ENCODE results near the gene HS3ST6. TPM values are rescaled to one million over a fixed set of nuclear protein-coding genes. Genes with fewer than 3 reads are reported as not detected.
A peak's percentile ranks its signal among the peaks of the same experiment; 100 is the strongest.
"Not testable (repeated sequence)": the region's sequence is repeated elsewhere in the genome, so short reads cannot be mapped to it uniquely, and the experiment has no call there.

HS3ST6 gene
- total RNA-seq, 4 donors from 2014 or later, result 1.00 to 4.4 (median 1.1) TPM; not detected in 1

DNA sequence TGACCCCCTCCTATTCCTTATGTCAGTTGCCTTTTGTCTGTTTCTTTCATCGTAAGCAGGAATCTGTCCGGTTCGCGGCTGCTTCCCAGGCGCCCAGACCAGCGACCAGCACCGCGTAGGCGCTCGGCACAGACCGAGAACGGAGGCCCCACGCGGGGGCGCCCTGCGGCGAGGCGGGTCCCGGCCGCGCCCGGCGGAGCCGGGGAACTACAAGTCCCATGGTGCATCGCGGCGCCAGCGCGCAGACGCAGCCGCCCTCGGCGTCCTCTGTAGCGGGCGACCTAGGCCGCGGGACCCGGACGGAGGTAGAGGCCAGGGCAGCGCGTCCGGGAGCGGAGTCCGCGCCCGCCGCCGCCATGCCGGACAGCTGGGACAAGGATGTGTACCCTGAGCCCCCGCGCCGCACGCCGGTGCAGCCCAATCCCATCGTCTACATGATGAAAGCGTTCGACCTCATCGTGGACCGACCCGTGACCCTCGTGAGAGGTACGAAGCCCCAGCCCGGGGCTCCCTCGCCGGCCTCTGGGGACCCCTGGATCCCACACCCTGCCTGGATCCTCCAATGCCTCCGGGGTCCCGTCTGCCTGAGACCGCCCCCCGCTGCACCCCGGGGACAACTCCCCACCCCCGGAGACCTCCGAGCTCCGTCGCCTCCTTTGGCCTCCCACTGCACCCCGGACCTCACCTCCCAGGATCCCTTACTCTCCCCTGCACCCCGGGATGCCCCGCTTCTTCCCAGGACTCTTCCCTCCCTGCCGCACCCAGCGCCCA, 41.2 kb upstream of the HS3ST6 start, which contains the start of gene NDUFB10:
Gene NDUFB10 (plus strand): TSS at position 270 of the 771 bp plus-strand sequence. CDS start 87 bp downstream, at position 357.
- intact Hi-C loops (cut with DNase I; ENCODE audit: low total_unique reads), result no loop called here
- peak; percentile 94 to 96 (median 95) for TF ChIP-seq POLR2AphosphoS5 (IDR thresholded peaks at IDR 0.05)
- TF ChIP-seq POLR2A (IDR thresholded peaks at IDR 0.05), result peak; percentile 92
- TF ChIP-seq, protein P1, sequence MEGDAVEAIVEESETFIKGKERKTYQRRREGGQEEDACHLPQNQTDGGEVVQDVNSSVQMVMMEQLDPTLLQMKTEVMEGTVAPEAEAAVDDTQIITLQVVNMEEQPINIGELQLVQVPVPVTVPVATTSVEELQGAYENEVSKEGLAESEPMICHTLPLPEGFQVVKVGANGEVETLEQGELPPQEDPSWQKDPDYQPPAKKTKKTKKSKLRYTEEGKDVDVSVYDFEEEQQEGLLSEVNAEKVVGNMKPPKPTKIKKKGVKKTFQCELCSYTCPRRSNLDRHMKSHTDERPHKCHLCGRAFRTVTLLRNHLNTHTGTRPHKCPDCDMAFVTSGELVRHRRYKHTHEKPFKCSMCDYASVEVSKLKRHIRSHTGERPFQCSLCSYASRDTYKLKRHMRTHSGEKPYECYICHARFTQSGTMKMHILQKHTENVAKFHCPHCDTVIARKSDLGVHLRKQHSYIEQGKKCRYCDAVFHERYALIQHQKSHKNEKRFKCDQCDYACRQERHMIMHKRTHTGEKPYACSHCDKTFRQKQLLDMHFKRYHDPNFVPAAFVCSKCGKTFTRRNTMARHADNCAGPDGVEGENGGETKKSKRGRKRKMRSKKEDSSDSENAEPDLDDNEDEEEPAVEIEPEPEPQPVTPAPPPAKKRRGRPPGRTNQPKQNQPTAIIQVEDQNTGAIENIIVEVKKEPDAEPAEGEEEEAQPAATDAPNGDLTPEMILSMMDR (IDR thresholded peaks at IDR 0.05), result peak; percentile 47 to 75 (median 53)
- no peak for TF ChIP-seq EP300 (IDR thresholded peaks at IDR 0.05; ENCODE audit: low read depth)

DNA sequence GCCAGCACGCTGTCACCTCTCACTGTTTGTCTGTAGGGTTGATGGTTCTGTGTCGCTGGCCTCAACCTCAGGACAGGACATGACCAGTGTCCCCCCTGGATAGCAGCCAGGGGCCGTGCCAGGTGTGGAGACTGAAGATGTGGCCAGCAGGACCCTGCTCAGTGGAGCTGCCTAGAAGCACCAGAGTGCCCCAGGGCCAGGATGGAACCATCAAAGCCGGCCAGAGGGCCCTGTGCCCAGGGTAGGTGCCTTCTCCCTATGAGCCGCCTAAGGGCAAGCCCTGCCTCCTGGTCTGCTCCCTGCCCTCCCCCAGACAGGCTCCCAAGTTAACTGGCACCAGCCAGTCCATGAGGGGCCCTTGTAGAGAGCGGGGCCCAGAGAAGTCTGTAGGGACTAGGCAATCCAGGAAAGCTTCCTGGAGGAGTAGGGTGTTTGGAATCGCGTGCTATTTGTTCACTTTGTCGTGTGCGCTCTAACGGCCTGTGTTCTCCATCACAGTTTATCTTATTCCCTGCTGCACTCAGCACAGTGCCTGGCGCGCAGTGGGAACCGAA, 40.6 kb upstream of the HS3ST6 start:
- intact Hi-C loops (cut with DNase I; ENCODE audit: low total_unique reads), result no loop called here
- in situ Hi-C loops (cut with MboI; ENCODE audit: low pct_ligation_motif_present in 1 of 4, low pct_unique_long_range_greater_than_20kb in 1 of 4, low sequenced_read_pairs in 3 of 4), result no loop called here
- peak overlapping the region; percentile 89 to 97 (median 91) for H3K27ac ChIP-seq
- peaks cover 8 to 33% (median 29%) of the 10 kb centered on the region in 4 donors for H3K4me1 ChIP-seq
- 0 to 32% methylated on average over 5 to 14 of the region's 14 CpGs for WGBS, 2 donors (ENCODE audit: low coverage in 1 of 2)
- H3K9me3 ChIP-seq, result no peaks in the 10 kb centered on the region
- no peaks in the 10 kb centered on the region for H3K27me3 ChIP-seq
- H3K4me3 ChIP-seq, result peak overlapping the region in 2 of 4 donors; percentile 87 to 99
- no peak for DNase-seq
- TF ChIP-seq POLR2A (IDR thresholded peaks at IDR 0.05) (no peak), POLR2AphosphoS5 (IDR thresholded peaks at IDR 0.05) (no peak), EP300 (IDR thresholded peaks at IDR 0.05; ENCODE audit: low read depth) (no peak)
- TF ChIP-seq, protein P1 (IDR thresholded peaks at IDR 0.05), result no peak
- peaks cover 0 to 16% (median 6%) of the 10 kb centered on the region in 4 donors for H3K36me3 ChIP-seq

More for the DNA sequence above, 41.2 kb upstream of the HS3ST6 start, which contains the start of gene NDUFB10:
- H3K4me3 ChIP-seq, result peak within 1 kb of the TSS; percentile 69 to 99 (median 86)
- in situ Hi-C loops (cut with MboI; ENCODE audit: low pct_ligation_motif_present in 1 of 4, low pct_unique_long_range_greater_than_20kb in 1 of 4, low sequenced_read_pairs in 3 of 4), result no loop called here
- H3K36me3 ChIP-seq, result peaks cover 0 to 16% (median 6%) of the 10 kb centered on the region in 4 donors
- 1% methylated on average over 34 of the region's 79 CpGs; no CpG with 5 or more reads in 1 of the 2 donors for WGBS, 2 donors (ENCODE audit: low coverage in 1 of 2)
- DNase-seq, result peak; percentile 95
- no peaks in the 10 kb centered on the region for H3K27me3 ChIP-seq
- H3K4me1 ChIP-seq, result peaks cover 8 to 39% (median 33%) of the 10 kb centered on the region in 4 donors
- H3K9me3 ChIP-seq, result no peaks in the 10 kb centered on the region
- peak within 1 kb of the TSS; percentile 89 to 97 (median 91) for H3K27ac ChIP-seq

DNA sequence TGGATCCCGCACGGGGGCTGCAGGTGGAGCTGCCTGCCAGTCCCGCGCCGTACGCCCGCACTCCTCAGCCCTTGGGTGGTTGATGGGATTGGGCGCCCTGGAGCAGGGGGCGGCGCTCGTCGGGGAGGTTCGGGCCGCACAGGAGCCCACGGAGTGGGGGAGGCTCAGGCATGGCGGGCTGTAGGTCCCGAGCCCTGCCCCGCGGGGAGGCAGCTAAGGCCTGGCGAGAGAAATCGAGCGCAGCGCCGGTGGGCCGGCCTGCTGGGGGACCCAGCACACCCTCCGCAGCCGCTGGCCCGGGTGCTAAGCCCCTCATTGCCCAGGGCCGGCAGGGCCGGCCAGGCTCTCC, 39.9 kb upstream of the HS3ST6 start:
- intact Hi-C loops (cut with DNase I; ENCODE audit: low total_unique reads); H3K4me3 ChIP-seq; in situ Hi-C loops (cut with MboI; ENCODE audit: low pct_ligation_motif_present in 1 of 4, low pct_unique_long_range_greater_than_20kb in 1 of 4, low sequenced_read_pairs in 3 of 4); H3K27ac ChIP-seq; DNase-seq; H3K9me3 ChIP-seq; H3K27me3 ChIP-seq: not testable (repeated sequence)
- Histone ChIP-seq H3K4me1 (peaks cover 8 to 27% (median 22%) of the 10 kb centered on the region in 4 donors), H3K36me3 (peaks cover 0 to 16% (median 6%) of the 10 kb centered on the region in 4 donors)
- 89% methylated on average over 16 of the region's 30 CpGs; no CpG with 5 or more reads in 1 of the 2 donors for WGBS, 2 donors (ENCODE audit: low coverage in 1 of 2)

DNA sequence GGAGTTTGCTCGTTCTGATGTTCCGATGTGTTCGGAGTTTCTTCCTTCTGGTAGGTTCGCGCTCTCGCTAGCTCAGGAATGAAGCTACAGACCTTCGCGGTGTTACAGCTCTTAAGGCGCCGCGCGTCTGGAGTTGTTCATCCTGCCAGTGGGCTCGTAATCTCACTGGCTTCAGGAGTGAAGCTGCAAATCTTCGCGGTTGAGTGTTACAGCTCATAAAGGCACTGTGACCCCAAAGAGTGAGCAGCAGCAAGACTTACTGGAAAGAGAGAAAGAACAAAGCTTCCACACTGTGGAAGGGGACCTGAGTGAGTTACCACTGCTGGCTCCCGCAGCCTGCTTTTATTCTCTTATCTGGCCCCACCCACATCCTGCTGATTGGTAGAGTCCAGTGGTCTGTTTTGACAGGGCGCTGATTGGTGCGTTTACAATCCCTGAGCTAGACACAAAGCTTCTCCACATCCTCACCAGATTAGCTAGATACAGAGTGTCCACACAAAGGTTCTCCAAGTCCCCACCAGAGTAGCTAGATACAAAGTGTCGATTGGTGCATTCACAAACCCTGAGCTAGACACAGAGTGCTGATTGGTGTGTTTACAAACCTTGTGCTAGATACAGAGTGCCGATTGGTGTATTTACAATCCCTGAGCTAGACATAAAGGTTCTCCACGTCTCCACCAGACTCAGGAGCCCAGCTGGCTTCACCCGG, 39.4 kb upstream of the HS3ST6 start:
- in situ Hi-C loops (cut with MboI; ENCODE audit: low pct_ligation_motif_present in 1 of 4, low pct_unique_long_range_greater_than_20kb in 1 of 4, low sequenced_read_pairs in 3 of 4); DNase-seq; H3K27me3 ChIP-seq; H3K4me3 ChIP-seq; intact Hi-C loops (cut with DNase I; ENCODE audit: low total_unique reads); H3K9me3 ChIP-seq; H3K27ac ChIP-seq: not testable (repeated sequence)
- WGBS, 2 donors (ENCODE audit: low coverage in 1 of 2), result 80 to 89% methylated on average over 8 to 20 of the region's 22 CpGs
- peaks cover 0 to 13% (median 6%) of the 10 kb centered on the region in 4 donors for H3K36me3 ChIP-seq
- H3K4me1 ChIP-seq, result peaks cover 8 to 23% (median 21%) of the 10 kb centered on the region in 4 donors

DNA sequence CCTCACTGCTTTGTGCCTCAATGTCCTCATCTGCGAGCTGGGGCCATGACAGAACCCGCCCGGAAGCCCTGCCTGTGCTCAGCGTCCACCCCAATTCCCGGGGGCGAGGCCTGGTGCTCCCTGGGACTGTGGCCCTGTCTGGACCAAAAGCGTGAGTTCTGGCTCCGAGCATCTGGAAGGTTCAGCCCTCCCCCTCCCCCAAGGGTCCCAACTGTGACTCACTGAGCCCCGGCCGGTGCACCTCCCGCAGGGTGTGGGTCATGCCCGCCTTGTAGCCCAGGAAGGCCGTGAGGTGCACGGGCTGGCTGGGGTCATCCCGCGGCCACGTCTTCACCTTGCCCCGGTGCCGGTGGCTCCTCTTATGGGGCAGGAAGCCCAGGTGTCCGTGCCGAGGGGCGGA, 35.5 kb upstream of the HS3ST6 start:
- no peak overlapping the region for H3K27ac ChIP-seq

More for the DNA sequence above, 35.5 kb upstream of the HS3ST6 start:
- in situ Hi-C loops (cut with MboI; ENCODE audit: low pct_ligation_motif_present in 1 of 4, low pct_unique_long_range_greater_than_20kb in 1 of 4, low sequenced_read_pairs in 3 of 4), result no loop called here
- 84% methylated on average over 22 of the region's 22 CpGs; no CpG with 5 or more reads in 1 of the 2 donors for whole genome bisulfite sequencing, 2 donors (ENCODE audit: low coverage in 1 of 2)
- DNase-seq, result no peak
- intact Hi-C loops (cut with DNase I; ENCODE audit: low total_unique reads), result no loop called here
- Histone ChIP-seq H3K4me1 (peaks cover 0 to 2% (median 1%) of the 10 kb centered on the region in 4 donors), H3K36me3 (no peaks in the 10 kb centered on the region), H3K4me3 (no peak overlapping the region), H3K9me3 (no peaks in the 10 kb centered on the region), H3K27me3 (no peaks in the 10 kb centered on the region)
- TF ChIP-seq POLR2AphosphoS5 (IDR thresholded peaks at IDR 0.05), result no peak
- TF ChIP-seq POLR2A (IDR thresholded peaks at IDR 0.05), result no peak
- TF ChIP-seq, protein P1 (IDR thresholded peaks at IDR 0.05), result no peak
- no peak for TF ChIP-seq EP300 (IDR thresholded peaks at IDR 0.05; ENCODE audit: low read depth)

All from transverse colon (tissue), 4 donors.